Measurements from ENCODE around the gene MYH6. TPM values are rescaled to one million over a fixed set of nuclear protein-coding genes. Genes with fewer than 3 reads are reported as not detected.

The MYH6 gene
- total and polyA plus RNA-seq, 4 donors = 0.05 to 0.17 (median 0.06) TPM; not detected in 1

- TF ChIP-seq ATF3 (IDR thresholded peaks at IDR 0.05) = no peak
- TF ChIP-seq JUND (IDR thresholded peaks at IDR 0.05) = no peak
- no peak for TF ChIP-seq MAX (IDR thresholded peaks at IDR 0.05)
- no peak for TF ChIP-seq YY1 (IDR thresholded peaks at IDR 0.05)
- no peak for TF ChIP-seq CTCF (IDR thresholded peaks at IDR 0.05; ENCODE audit: low read depth, low read length, missing input control)
These were observed 1.4 kb upstream of the MYH6 start (continued) for GRCh38 chr14:23409475-23409874.

GRCh38 chr14:23408307-23408630 lies 196 bp upstream of the MYH6 start:
- H3K4me1 ChIP-seq (ENCODE audit: control insufficient read depth in 4 of 4, insufficient read depth in 4 of 4, low read length in 3 of 4) = no peaks in the 10 kb centered on the region
- H3K9ac ChIP-seq (ENCODE audit: low read depth in 1 of 2, low read length in 2 of 2) = no peak overlapping the region
- DNase-seq (ENCODE audit: low spot score) = no peak

GRCh38 chr14:23406725-23407355 lies 1.2 kb downstream of the MYH6 start:
- no peaks in the 10 kb centered on the region for H3K36me3 ChIP-seq (ENCODE audit: control insufficient read depth in 4 of 4, insufficient read depth in 3 of 4, low read depth in 1 of 4, low read length in 3 of 4)
- WGBS = 82% methylated on average over 15 of the region's 15 CpGs
- no peak for DNase-seq (ENCODE audit: low spot score)
- no peak overlapping the region for H3K4me3 ChIP-seq (ENCODE audit: low read depth in 1 of 3, low read length in 3 of 3)
- no peaks in the 10 kb centered on the region for H3K4me1 ChIP-seq (ENCODE audit: control insufficient read depth in 4 of 4, insufficient read depth in 4 of 4, low read length in 3 of 4)
- TF ChIP-seq CTCF (IDR thresholded peaks at IDR 0.05; ENCODE audit: low read depth, low read length, missing input control) = no peak
- no peak for TF ChIP-seq SP1 (IDR thresholded peaks at IDR 0.05)
- TF ChIP-seq RXRA (IDR thresholded peaks at IDR 0.05) = no peak
- TF ChIP-seq MAX (IDR thresholded peaks at IDR 0.05) = no peak
- no peak for TF ChIP-seq REST (IDR thresholded peaks at IDR 0.05)
- TF ChIP-seq ZBTB33 (IDR thresholded peaks at IDR 0.05) = no peak
- no peak for TF ChIP-seq HNF4A (conservative IDR thresholded peaks at IDR 0.05)
- no peak for TF ChIP-seq YY1 (IDR thresholded peaks at IDR 0.05)
- TF ChIP-seq JUND (IDR thresholded peaks at IDR 0.05) = no peak
- TF ChIP-seq NR2F2 (IDR thresholded peaks at IDR 0.05) = no peak
- no peak for TF ChIP-seq FOXA1 (IDR thresholded peaks at IDR 0.05)
- H3K9me3 ChIP-seq (ENCODE audit: control insufficient read depth in 4 of 4, low read length in 3 of 4) = no peaks in the 10 kb centered on the region
- peaks cover 0 to 10% (median 5%) of the 10 kb centered on the region in 4 donors for H3K27me3 ChIP-seq (ENCODE audit: control insufficient read depth in 4 of 4, insufficient read depth in 4 of 4, low read length in 3 of 4)
- no peak overlapping the region for H3K9ac ChIP-seq (ENCODE audit: low read depth in 1 of 2, low read length in 2 of 2)
- H3K27ac ChIP-seq (ENCODE audit: low read depth in 1 of 2, low read length in 2 of 2) = no peak overlapping the region

More at GRCh38 chr14:23408307-23408630, 196 bp upstream of the MYH6 start:
- Histone ChIP-seq H3K27ac (ENCODE audit: low read depth in 1 of 2, low read length in 2 of 2) (no peak overlapping the region), H3K4me3 (ENCODE audit: low read depth in 1 of 3, low read length in 3 of 3) (no peak overlapping the region), H3K9me3 (ENCODE audit: control insufficient read depth in 4 of 4, low read length in 3 of 4) (no peaks in the 10 kb centered on the region), H3K36me3 (ENCODE audit: control insufficient read depth in 4 of 4, insufficient read depth in 3 of 4, low read depth in 1 of 4, low read length in 3 of 4) (no peaks in the 10 kb centered on the region), H3K27me3 (ENCODE audit: control insufficient read depth in 4 of 4, insufficient read depth in 4 of 4, low read length in 3 of 4) (peaks cover 0 to 10% (median 5%) of the 10 kb centered on the region in 4 donors)
- WGBS = 32% methylated on average over 5 of the region's 5 CpGs
- TF ChIP-seq HNF4A (conservative IDR thresholded peaks at IDR 0.05) = no peak
- TF ChIP-seq TAF1 (conservative IDR thresholded peaks at IDR 0.05) = no peak
- no peak for TF ChIP-seq GABPA (IDR thresholded peaks at IDR 0.05 in 1 of 2, conservative IDR thresholded peaks at IDR 0.05 in 1 of 2)
- no peak for TF ChIP-seq ATF3 (IDR thresholded peaks at IDR 0.05)

Data from liver (tissue), 9 donors.